ENCODE data around the gene RPS15. TPM values are rescaled to one million over a fixed set of nuclear protein-coding genes. Genes with fewer than 3 reads are reported as not detected.

RPS15 gene
- total RNA-seq, 1 experiment from 2014 or later: 1,696 TPM

DNA sequence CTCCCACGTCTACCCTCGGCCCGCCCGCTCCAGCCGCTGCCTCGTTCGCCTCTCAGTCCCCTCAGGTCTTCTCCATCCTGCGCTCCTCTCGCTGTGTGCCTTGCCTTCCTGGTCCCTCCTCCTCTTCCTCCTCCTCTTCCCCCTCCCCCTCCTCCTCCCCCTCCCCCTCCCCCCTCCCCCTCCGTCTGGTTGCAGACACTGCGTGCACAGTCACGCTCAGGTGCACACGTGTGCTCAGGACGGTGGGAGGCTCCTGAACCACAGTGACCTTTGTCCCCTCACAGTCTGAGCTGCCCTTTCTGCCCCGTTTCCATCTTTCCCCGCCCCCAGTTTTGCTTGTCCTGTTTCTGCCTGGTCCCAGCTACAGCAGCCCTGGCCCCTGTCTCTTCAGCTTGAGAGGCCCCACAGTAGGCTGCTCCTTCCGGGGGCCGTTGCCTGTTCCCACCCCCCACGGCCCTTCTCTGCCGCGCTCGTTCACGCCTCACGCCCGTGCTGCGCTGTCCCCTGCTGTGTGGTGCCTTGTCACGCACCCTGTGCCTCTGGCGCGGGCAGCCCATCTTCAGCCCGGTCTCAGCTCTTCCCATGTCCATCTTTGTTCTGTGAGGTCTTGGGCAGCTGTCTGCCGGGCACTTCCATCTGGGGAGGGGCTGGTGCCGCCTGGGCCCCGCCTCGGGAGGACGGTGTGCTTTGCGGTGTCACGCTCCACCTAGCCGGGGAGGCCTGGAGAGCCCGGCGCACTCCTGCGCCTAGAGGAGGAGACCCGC is 13.8 kb upstream of the RPS15 start:
- no peak overlapping the region for H3K27ac ChIP-seq (ENCODE audit: low read depth, low read length, poor library complexity, severe bottlenecking)
- H3K9me3 ChIP-seq (ENCODE audit: low read depth, low read length, poor library complexity, severe bottlenecking): no peaks in the 10 kb centered on the region
- ChIA-PET POLR2A (ENCODE audit: low non-redundant PET) (no interaction called here), CTCF (no interaction called here)
- no peaks in the 10 kb centered on the region for H3K27me3 ChIP-seq (replicated peaks; ENCODE audit: insufficient read depth, low read depth, low read length, poor library complexity)
- no TSS peak for BruUV-seq (replicated peaks)
- no peak for TF ChIP-seq EZH2 (IDR thresholded peaks at IDR 0.05; ENCODE audit: borderline replicate concordance, low read depth, low read length, poor library complexity, severe bottlenecking)
- TF ChIP-seq, protein P1, sequence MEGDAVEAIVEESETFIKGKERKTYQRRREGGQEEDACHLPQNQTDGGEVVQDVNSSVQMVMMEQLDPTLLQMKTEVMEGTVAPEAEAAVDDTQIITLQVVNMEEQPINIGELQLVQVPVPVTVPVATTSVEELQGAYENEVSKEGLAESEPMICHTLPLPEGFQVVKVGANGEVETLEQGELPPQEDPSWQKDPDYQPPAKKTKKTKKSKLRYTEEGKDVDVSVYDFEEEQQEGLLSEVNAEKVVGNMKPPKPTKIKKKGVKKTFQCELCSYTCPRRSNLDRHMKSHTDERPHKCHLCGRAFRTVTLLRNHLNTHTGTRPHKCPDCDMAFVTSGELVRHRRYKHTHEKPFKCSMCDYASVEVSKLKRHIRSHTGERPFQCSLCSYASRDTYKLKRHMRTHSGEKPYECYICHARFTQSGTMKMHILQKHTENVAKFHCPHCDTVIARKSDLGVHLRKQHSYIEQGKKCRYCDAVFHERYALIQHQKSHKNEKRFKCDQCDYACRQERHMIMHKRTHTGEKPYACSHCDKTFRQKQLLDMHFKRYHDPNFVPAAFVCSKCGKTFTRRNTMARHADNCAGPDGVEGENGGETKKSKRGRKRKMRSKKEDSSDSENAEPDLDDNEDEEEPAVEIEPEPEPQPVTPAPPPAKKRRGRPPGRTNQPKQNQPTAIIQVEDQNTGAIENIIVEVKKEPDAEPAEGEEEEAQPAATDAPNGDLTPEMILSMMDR (conservative IDR thresholded peaks at IDR 0.05; ENCODE audit: low read depth, low read length): no peak
- H3K4me3 ChIP-seq (ENCODE audit: low read depth, low read length, poor library complexity, severe bottlenecking): no peak overlapping the region
- intact Hi-C loops (cut with micrococcal nuclease; ENCODE audit: unreplicated experiment): no loop called here
- peaks cover 96% of the 10 kb centered on the region for H3K36me3 ChIP-seq (ENCODE audit: insufficient read depth, low read length, poor library complexity, severe bottlenecking)
- no peak for DNase-seq (ENCODE audit: low spot score)
- H3K4me1 ChIP-seq (ENCODE audit: insufficient read depth, low read length, poor library complexity, severe bottlenecking): no peaks in the 10 kb centered on the region

DNA sequence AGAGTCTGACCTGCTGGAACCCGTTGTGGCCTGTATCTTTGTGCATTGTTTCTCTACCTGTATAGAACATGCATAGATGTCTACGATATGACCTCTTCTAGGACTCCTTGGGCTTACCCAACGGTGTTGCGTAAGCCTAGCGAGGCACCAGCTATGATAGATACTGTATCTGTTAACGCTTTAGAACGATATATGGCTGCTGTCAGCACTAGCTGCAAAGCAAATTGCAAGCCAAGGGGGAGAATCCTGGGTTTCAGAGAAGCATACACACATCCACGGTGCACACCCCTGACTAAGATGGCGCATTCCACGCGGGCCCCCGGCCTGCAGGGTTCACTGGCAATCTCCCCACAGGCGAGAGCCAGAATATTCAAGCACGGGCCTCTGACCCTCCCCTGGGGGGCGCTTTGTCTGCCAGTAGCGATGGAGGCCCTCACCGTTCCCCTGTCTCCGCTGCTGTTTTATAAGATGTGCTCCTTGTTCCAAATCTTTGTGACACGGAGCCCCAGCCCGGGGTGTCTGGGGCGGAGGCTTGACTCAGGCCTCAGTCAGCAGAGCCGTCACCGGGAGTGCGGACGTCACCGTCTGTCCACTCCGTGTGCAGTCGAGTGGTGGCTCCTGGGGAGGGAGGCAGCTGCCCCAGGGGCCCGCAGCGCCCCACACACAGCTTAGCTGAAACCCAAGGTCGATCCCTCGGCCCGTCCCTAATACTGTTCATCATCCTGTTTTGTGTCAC is 12.9 kb upstream of the RPS15 start:
- Histone ChIP-seq H3K4me1 (ENCODE audit: insufficient read depth, low read length, poor library complexity, severe bottlenecking) (no peaks in the 10 kb centered on the region), H3K27me3 (replicated peaks; ENCODE audit: insufficient read depth, low read depth, low read length, poor library complexity) (no peaks in the 10 kb centered on the region), H3K27ac (ENCODE audit: low read depth, low read length, poor library complexity, severe bottlenecking) (no peak overlapping the region), H3K9me3 (ENCODE audit: low read depth, low read length, poor library complexity, severe bottlenecking) (no peaks in the 10 kb centered on the region), H3K36me3 (ENCODE audit: insufficient read depth, low read length, poor library complexity, severe bottlenecking) (peaks cover 98% of the 10 kb centered on the region), H3K4me3 (ENCODE audit: low read depth, low read length, poor library complexity, severe bottlenecking) (no peak overlapping the region)
- no TSS peak for BruUV-seq (replicated peaks)
- intact Hi-C loops (cut with micrococcal nuclease; ENCODE audit: unreplicated experiment): no loop called here
- DNase-seq (ENCODE audit: low spot score): no peak
- CTCF ChIA-PET: no interaction called here
- POLR2A ChIA-PET (ENCODE audit: low non-redundant PET): no interaction called here
- TF ChIP-seq, protein P1 (conservative IDR thresholded peaks at IDR 0.05; ENCODE audit: low read depth, low read length): no peak
- no peak for TF ChIP-seq EZH2 (IDR thresholded peaks at IDR 0.05; ENCODE audit: borderline replicate concordance, low read depth, low read length, poor library complexity, severe bottlenecking)

DNA sequence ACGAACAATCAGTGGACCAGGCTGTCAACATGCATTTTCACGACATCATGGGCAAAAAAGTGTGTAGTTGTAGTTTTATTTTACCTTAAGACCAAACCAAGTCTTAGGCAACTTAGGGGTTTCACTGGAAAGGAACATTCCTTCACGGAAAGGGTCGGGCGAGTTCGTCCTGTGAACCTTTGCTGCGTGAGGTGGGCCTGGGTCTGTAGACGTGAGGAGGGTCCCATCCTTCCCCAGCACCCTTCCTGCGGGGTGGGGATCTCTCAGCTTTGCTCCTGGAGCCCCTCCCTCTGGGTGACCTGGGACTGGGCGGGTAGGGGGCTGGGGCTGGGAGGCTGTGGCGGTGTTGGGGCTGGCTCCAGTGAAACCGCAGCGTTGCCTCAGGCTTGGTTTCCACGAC is 12.3 kb upstream of the RPS15 start:
- H3K27me3 ChIP-seq (replicated peaks; ENCODE audit: insufficient read depth, low read depth, low read length, poor library complexity): no peaks in the 10 kb centered on the region
- no peak overlapping the region for H3K4me3 ChIP-seq (ENCODE audit: low read depth, low read length, poor library complexity, severe bottlenecking)
- H3K9me3 ChIP-seq (ENCODE audit: low read depth, low read length, poor library complexity, severe bottlenecking): no peaks in the 10 kb centered on the region
- BruUV-seq (replicated peaks): no TSS peak
- ChIA-PET POLR2A (ENCODE audit: low non-redundant PET) (no interaction called here), CTCF (no interaction called here)
- intact Hi-C loops (cut with micrococcal nuclease; ENCODE audit: unreplicated experiment): no loop called here
- H3K4me1 ChIP-seq (ENCODE audit: insufficient read depth, low read length, poor library complexity, severe bottlenecking): no peaks in the 10 kb centered on the region
- no peak for TF ChIP-seq EZH2 (IDR thresholded peaks at IDR 0.05; ENCODE audit: borderline replicate concordance, low read depth, low read length, poor library complexity, severe bottlenecking)
- TF ChIP-seq, protein P1 (conservative IDR thresholded peaks at IDR 0.05; ENCODE audit: low read depth, low read length): no peak
- H3K27ac ChIP-seq (ENCODE audit: low read depth, low read length, poor library complexity, severe bottlenecking): no peak overlapping the region
- peaks cover 94% of the 10 kb centered on the region for H3K36me3 ChIP-seq (ENCODE audit: insufficient read depth, low read length, poor library complexity, severe bottlenecking)
- no peak for DNase-seq (ENCODE audit: low spot score)
